Common myeloid progenitor, CD34-positive (primary cell): ENCODE results near the gene CD79B.
"Not testable (repeated sequence)": the region's sequence is repeated elsewhere in the genome, so short reads cannot be mapped to it uniquely, and the experiment has no call there.

Experiments used
- CTCF ChIA-PET: fragments of 350-600 bp; sonication (Branson Sonifier 250); formaldehyde crosslinking; loops from one replicate; lab custom pipeline; 2021; ENCODE audit warnings: antibody characterized with exemption; lab: Charles Lee
- POLR2A ChIA-PET: fragments of 350-600 bp; sonication (Branson Sonifier 250); formaldehyde crosslinking; loops from one replicate; lab custom pipeline; 2021; ENCODE audit warnings: antibody characterized with exemption; lab: Charles Lee
- DNase-seq, 3 donors: peaks; one replicate each; pipeline versions ENCODE4 v3.0.0 to v3.0.0-alpha.2; 2013
- H3K27ac ChIP-seq, 2 experiments: 1 replicate in 1 of 2; 2 replicates in 1 of 2; pipeline ENCODE4 v1.7.0; 2013; ENCODE audit warnings: inconsistent platforms in 2 of 2, low read length in 2 of 2, mild to moderate bottlenecking in 2 of 2, low read depth in 1 of 2, moderate library complexity in 1 of 2; ENCODE audit not compliant: severe bottlenecking in 2 of 2, insufficient read depth in 1 of 2, poor library complexity in 1 of 2
- H3K27me3 ChIP-seq, 5 experiments: replicated peaks in 2 of 5; 1 replicate in 3 of 5; 2 replicates in 2 of 5; pipeline versions ENCODE4 v1.6.1 to v1.7.0; 2013; ENCODE audit warnings: low read length in 4 of 5, mild to moderate bottlenecking in 2 of 5, moderate library complexity in 2 of 5, inconsistent platforms in 1 of 5; ENCODE audit not compliant: insufficient read depth in 5 of 5, control insufficient read depth in 4 of 5
- H3K36me3 ChIP-seq, 4 experiments: 1 replicate in 2 of 4; 2 replicates in 2 of 4; pipeline versions ENCODE4 v1.6.1 to v1.7.0; 2013; ENCODE audit warnings: low read length in 3 of 4, control low read depth in 1 of 4, mild to moderate bottlenecking in 1 of 4; ENCODE audit not compliant: control insufficient read depth in 4 of 4, insufficient read depth in 4 of 4
- H3K4me1 ChIP-seq, 4 experiments: 1 replicate in 3 of 4; 2 replicates in 1 of 4; pipeline versions ENCODE4 v1.6.1 to v1.7.1; 2013; ENCODE audit warnings: low read length in 3 of 4, mild to moderate bottlenecking in 3 of 4, control low read depth in 1 of 4, inconsistent platforms in 1 of 4, moderate library complexity in 1 of 4; ENCODE audit not compliant: control insufficient read depth in 4 of 4, insufficient read depth in 4 of 4; ENCODE audit errors: control extremely low read depth in 1 of 4
- H3K4me3 ChIP-seq, 7 experiments: 1 replicate in 4 of 7; 2 replicates in 3 of 7; pipeline versions ENCODE4 v1.5.1 to v1.7.0; 2013; ENCODE audit warnings: mild to moderate bottlenecking in 7 of 7, low read length in 6 of 7, moderate library complexity in 6 of 7, inconsistent platforms in 2 of 7, low read depth in 2 of 7, control low read depth in 1 of 7; ENCODE audit not compliant: insufficient read depth in 4 of 7, control insufficient read depth in 1 of 7; ENCODE audit errors: extremely low read depth in 1 of 7
- H3K9me3 ChIP-seq, 5 experiments: 1 replicate in 4 of 5; 2 replicates in 1 of 5; pipeline versions ENCODE4 v1.6.1 to v1.7.1; 2013; ENCODE audit warnings: low read length in 4 of 5, mild to moderate bottlenecking in 2 of 5, inconsistent platforms in 1 of 5, low read depth in 1 of 5, moderate library complexity in 1 of 5; ENCODE audit not compliant: control insufficient read depth in 4 of 5, insufficient read depth in 2 of 5; ENCODE audit errors: control extremely low read depth in 1 of 5
- WGBS: methylation state at CpG from one replicate; pipeline ENCODE4 v1.1.5; 2013; ENCODE audit not compliant: insufficient coverage; 5-methylcytosine and 5-hydroxymethylcytosine counted together

CD79B gene

DNA sequence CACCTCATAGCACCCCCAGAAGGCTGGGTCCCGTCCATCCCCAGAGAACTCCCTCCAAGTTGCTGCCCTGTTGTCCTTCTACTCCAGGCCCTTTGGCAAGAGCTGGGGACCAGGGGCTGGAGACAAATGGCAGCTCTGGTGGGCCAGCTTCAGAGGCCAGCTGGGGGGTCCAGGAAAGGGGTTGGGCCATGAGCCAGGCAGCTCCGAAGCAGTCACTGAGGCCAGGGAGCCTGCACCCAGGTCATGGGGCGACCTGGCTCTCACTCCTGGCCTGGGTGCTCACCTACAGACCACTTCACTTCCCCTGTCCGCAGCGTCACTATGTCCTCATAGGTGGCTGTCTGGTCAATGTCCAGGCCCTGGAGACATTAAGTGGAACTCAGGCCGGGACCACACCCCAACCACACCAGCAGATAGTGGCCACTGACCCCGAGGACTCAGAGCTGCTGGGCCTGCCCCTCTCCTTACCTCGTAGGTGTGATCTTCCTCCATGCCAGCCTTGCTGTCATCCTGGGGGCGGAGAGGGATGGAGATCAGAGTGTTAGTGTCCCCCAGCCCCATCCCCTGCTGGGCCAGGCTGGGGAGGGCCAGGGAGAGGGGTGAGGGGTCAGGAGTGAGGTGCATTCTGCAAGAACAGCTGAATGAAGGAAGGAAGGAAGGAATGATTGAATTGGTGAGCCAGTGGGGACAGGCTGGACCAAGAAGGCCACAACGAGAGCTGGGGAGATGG lies 3.0 kb downstream of the CD79B start:
- H3K9me3 ChIP-seq, result no peaks in the 10 kb centered on the region

DNA sequence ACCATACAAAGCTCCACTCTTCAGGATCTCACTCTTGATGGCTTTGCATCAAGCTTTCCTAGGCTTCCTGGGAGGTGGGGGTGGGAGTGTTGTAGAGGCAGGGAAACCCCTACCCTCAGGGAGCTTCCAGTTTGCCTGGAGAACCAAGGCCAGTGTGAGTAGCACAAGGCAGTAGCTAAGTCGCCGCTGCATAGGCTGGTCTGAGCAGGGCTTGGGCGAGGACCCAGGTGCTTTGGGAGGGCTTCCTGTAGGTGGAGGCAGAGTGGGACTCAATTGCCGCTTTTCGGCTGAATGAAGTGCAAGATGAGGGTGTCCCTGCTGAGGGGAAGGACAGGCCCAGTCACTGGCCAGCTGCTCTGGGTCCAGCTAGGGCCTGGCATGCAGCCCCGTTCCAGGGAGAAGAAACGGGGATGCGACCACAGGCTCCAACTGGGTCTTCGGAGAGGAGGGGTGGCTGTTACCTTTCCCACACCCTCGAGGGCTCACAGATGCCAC lies 3.9 kb downstream of the CD79B start:
- WGBS, result 82% methylated on average over 8 of the region's 10 CpGs
- POLR2A ChIA-PET, result no interaction called here
- no peaks in the 10 kb centered on the region for H3K9me3 ChIP-seq
- H3K4me3 ChIP-seq, result no peak overlapping the region
- DNase-seq, result no peak
- no peak overlapping the region for H3K27ac ChIP-seq
- CTCF ChIA-PET, result interaction anchor here (0.7 to 7.3 kb wide), 8 partner anchors 8 to 205 kb away, joined by 3 to 63 read pairs (median 4); partner anchors contain the start of gene GH1
- H3K36me3 ChIP-seq, result peaks cover 2 to 28% (median 13%) of the 10 kb centered on the region in 4 experiments
- H3K27me3 ChIP-seq, result no peaks in the 10 kb centered on the region
- H3K4me1 ChIP-seq, result peaks cover 0 to 27% (median 25%) of the 10 kb centered on the region in 4 experiments

More for the DNA sequence above, 3.0 kb downstream of the CD79B start:
- peaks cover 2 to 28% (median 13%) of the 10 kb centered on the region in 4 experiments for H3K36me3 ChIP-seq
- no peak for DNase-seq
- 96% methylated on average over 7 of the region's 10 CpGs for whole genome bisulfite sequencing
- H3K27me3 ChIP-seq, result no peaks in the 10 kb centered on the region
- CTCF ChIA-PET, result interaction anchor here (1.0 to 7.3 kb wide), 9 partner anchors 9 to 204 kb away, joined by 3 to 63 read pairs (median 4); partner anchors contain the start of gene GH1
- H3K4me1 ChIP-seq, result peaks cover 0 to 29% (median 25%) of the 10 kb centered on the region in 4 experiments
- POLR2A ChIA-PET, result interaction anchor here (0.5 to 0.6 kb wide), 2 partner anchors 91 to 246 kb away, joined by 3 read pairs; partner anchors contain the start of gene ICAM2
- H3K4me3 ChIP-seq, result no peak overlapping the region
- H3K27ac ChIP-seq, result no peak overlapping the region

DNA sequence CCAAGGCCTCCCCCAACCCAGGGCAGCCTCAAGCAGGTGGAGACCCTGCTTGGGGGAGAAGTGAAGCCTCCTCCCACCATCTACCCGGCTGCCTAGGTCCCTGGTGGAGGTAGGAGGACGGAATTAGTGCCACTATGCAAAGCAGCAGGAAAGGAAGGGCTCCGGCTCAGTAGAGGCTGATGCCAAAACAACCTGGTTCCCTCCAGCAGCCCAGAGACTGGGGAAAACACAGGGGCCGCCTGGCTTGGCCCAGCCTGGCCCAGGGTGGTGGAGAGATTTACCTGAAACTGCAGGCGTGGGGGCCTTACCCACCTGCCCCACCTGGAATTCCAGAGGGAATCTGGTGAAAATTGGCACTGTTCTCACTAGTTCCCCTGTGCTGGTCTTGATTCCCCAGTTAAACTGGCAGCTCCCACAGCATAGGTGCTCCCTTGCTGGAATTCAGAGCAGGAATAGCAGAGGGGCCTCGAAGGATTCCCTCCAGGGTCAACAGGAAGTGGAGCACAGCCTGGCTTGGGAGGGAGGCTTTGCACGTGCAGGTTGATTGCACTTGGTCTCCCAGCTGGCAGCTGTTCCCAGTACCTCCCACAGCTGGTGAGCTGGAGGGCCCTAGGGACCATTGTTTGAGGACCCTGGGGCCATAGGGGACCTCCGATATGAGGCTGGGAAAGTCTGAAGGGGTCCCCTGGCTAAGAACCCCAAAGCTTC lies 4.5 kb downstream of the CD79B start:
- no peak overlapping the region for H3K27ac ChIP-seq
- CTCF ChIA-PET, result interaction anchor here (0.7 to 7.3 kb wide), 8 partner anchors 8 to 206 kb away, joined by 3 to 63 read pairs (median 4); partner anchors contain the start of gene GH1

DNA sequence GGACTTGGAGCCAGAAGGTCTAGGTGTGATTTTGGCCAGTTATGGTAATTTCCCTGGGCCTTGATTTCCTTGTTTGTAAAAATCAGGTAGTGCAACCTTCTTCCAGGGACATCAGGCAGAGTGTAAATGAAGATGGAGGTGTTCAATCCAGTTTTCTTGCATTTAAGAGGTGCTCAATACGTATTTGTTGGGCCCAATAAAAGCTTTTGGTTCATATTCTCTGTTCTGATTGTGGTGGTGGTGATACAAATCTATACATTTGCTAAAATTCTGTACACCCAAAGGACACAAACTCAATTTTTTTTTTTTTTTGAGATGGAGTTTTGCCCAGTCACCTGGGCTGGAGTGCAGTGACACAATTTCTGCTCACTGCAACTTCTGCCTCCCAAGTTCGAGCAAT lies 6.0 kb downstream of the CD79B start:
- no peak overlapping the region for H3K27ac ChIP-seq
- POLR2A ChIA-PET, result no interaction called here
- H3K4me3 ChIP-seq, result no peak overlapping the region
- no peaks in the 10 kb centered on the region for H3K27me3 ChIP-seq
- peaks cover 0 to 7% (median 5%) of the 10 kb centered on the region in 4 experiments for H3K4me1 ChIP-seq
- no peak for DNase-seq
- H3K9me3 ChIP-seq, result no peaks in the 10 kb centered on the region
- WGBS, result 100% methylated on average over 1 of the region's 2 CpGs
- peaks cover 2 to 28% (median 13%) of the 10 kb centered on the region in 4 experiments for H3K36me3 ChIP-seq
- CTCF ChIA-PET, result interaction anchor here (1.8 kb wide), 1 partner anchor 64 kb away, joined by 8 read pairs; no protein-coding TSS in a partner anchor

More for the DNA sequence above, 4.5 kb downstream of the CD79B start:
- Histone ChIP-seq H3K4me3 (no peak overlapping the region), H3K27me3 (no peaks in the 10 kb centered on the region), H3K4me1 (peaks cover 0 to 21% (median 20%) of the 10 kb centered on the region in 4 experiments), H3K9me3 (no peaks in the 10 kb centered on the region), H3K36me3 (peaks cover 2 to 28% (median 13%) of the 10 kb centered on the region in 4 experiments)
- POLR2A ChIA-PET, result no interaction called here
- 82% methylated on average over 7 of the region's 8 CpGs for WGBS
- no peak for DNase-seq

DNA sequence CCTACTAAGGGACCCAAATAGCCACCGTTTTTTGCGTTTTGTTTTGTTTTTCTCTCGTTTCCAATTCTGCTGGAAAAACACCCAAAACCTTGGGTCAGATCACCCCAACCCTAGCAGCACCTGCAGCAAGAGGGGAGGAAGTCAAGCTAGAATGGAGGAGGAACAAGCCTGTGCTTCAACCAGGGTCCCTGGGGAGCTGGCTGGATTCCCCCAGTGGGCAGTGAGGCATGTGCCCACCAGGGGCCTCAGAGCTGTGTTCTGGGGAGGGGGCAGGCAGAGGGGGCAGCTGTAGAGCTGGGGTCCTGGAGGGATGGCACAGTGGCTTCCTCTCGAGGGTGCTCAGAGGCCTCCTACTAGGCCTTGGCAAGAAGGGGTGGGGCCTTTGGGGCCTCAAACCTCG lies 6.5 kb downstream of the CD79B start:
- Histone ChIP-seq H3K4me1 (peaks cover 0 to 2% (median under 1%) of the 10 kb centered on the region in 4 experiments), H3K27ac (no peak overlapping the region), H3K36me3 (peaks cover 2 to 28% (median 13%) of the 10 kb centered on the region in 4 experiments), H3K9me3 (no peaks in the 10 kb centered on the region), H3K4me3 (no peak overlapping the region), H3K27me3 (no peaks in the 10 kb centered on the region)
- POLR2A ChIA-PET, result no interaction called here
- peak in 2 of 3 donors; percentile 24 to 30 for DNase-seq
- 38% methylated on average over 2 of the region's 5 CpGs for WGBS
- CTCF ChIA-PET, result interaction anchor here (1.8 to 2.0 kb wide), 2 partner anchors 65 to 103 kb away, joined by 5 to 8 read pairs; no protein-coding TSS in a partner anchor

DNA sequence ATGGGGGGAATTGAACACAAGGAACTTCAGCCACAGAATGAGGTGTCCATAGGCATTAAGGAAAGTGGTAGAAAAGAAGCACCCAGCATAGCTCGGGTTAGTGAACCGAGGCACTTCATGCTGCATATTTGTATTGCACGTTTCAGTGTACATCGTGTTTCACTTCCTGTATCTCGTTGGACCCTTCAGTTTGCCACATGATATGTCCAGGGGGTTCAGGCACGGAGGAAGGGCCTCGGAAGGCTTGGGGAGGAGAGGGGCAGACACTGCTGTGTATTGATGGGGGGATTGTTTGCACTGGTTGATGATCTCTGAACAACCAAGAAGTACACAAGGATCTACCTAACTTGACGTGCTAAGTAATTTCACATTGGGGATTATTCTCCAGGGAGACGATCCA lies 9.7 kb downstream of the CD79B start:
- POLR2A ChIA-PET, H3K36me3 ChIP-seq, H3K4me1 ChIP-seq, H3K27ac ChIP-seq, DNase-seq, H3K27me3 ChIP-seq, H3K9me3 ChIP-seq, H3K4me3 ChIP-seq: not testable (repeated sequence)
- CTCF ChIA-PET, result interaction anchor here (1.0 to 5.8 kb wide), 7 partner anchors 9 to 102 kb away, joined by 3 to 63 read pairs (median 4); partner anchors contain the start of genes CD79B, CSHL1 and ICAM2
- 84% methylated on average over 5 of the region's 9 CpGs for WGBS
